HG03565 (cell line): ENCODE results near the gene ACOX1.

Source experiments
- ATAC-seq: cut with Tn5 transposase; IDR thresholded peaks from one replicate; pipeline ENCODE4 v1.9.1; 2021; ENCODE audit warnings: mild to moderate bottlenecking, moderate library complexity; ENCODE audit not compliant: unreplicated experiment

ACOX1 gene

GRCh38 chr17:75940727-75941441 is 38.1 kb downstream of the ACOX1 start, which contains the start of gene FBF1:
TSS of gene FBF1 (minus strand) at chr17:75941042. CDS start at chr17:75938149, 2,893 bp downstream.
- peak; percentile 86 for ATAC-seq

DNA sequence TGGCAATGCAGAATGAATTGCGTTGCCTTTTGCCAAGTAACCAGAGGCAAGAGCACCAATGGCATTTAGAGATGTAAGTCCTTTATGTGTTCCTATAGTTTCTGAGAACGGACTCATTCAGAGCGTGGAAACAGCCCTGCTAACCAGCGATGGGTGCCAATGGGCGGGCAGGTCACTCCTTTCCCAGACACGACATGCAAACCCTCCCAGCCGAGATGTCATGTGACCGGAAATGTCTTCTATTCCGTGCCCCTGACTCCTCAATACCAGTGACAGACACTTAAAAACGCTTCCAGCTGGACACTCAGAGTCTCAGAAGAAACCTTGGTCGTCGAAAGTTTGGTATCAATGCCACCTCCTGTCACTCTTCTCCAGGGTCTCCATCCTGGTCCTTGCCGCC is 41.3 kb downstream of the ACOX1 start:
- no peak for ATAC-seq

DNA sequence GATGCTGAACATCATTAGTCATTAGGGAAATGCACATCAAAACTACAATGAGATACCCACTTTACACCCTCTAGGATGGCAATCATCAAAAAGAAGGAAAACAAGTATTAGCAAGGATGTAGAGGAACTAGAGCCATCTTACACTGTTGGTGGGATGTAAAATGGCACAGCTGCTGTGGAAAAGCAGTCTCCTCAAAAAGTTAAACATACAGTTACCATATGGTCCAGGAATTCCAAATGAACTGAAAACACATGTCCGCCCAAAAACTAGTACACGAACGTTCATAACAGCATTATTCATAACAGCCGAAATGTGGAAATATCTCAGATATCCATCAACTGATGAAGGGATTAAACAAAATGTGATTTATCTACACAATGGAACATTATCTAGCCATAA is 45.2 kb downstream of the ACOX1 start:
- ATAC-seq, result no peak

- ATAC-seq, result no peak
Measured at GRCh38 chr17:75932852-75933251, 46.1 kb downstream of the ACOX1 start.

DNA sequence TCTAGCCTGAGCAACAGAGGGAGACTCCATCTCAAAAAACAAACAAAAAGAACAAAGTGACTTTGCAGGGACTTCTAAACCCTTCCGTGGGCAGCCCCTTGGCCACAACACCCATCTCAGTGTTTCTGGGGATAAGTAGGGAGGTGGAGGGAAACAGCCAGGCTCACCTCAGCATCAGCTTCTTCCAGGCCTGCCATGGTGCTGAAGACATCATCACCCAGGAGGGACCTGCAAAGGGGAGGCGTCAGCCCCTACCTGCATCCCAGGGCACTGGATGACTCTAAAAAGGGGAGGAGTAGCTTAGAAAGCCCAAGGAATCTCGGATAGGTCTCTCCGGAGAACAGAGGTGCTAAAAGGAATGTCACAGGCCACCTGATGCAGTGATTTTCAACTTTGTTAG is 47.9 kb downstream of the ACOX1 start:
- no peak for ATAC-seq

- no peak for ATAC-seq
Measured at GRCh38 chr17:75927286-75927922, 51.6 kb downstream of the ACOX1 start.

DNA sequence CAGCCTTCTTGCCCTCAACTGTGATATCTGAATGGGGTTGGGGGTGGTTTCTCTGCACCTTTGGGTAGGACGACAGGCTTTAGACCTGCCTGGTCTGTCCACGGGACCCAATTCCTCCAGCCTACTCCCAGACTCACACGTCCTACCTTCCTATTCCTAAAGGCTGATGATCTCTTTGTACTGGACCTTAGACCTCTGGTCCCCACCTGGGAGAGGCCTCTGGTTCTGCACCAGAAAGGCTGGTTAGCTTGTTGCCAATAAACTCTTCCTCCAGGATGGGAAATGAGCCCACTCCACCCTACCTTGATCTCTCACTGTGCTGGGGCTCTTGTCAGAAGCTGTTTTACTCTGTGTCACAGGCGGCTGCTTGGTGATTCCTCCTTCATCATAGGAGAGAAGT is 52.5 kb downstream of the ACOX1 start:
- ATAC-seq, result no peak

DNA sequence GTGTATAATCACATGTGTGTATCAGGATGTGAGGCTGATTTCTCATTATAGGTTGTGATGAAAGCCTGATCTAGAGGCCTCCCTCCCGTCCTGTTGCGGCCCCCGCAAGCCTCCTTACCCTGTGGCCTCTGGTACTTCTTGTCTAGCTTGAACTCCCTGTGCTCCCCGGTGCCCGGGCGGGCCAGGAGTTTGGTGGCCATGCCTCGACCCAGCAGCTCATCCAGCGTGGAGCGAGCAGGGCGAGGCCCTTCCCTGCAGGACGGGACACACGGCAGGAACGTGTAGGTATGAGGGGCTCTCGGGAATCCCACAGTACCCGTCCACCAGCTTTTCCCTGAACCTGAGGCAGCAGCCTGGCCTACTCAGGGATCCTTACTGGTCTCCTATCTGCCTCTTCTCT is 53.1 kb downstream of the ACOX1 start:
- ATAC-seq, result no peak

DNA sequence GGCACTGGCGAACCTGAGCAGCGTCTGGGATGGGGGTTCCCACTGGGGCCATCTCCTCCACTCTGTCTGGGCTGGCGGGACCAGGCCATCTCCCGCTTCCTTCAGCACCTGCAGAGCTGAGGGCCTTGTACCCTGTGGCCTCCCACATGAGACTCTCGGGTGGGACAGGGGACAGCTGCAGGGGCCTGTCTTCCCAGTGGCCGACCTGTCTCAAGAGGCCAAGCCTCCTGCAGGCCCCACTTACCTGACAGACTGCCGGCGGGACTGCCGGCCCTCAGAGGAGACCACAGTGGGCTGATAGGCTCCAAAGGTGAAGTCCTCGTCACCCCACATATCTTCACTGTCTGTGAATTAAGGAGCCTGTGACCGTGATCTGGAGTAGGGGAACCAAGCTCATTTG is 53.9 kb downstream of the ACOX1 start:
- no peak for ATAC-seq

DNA sequence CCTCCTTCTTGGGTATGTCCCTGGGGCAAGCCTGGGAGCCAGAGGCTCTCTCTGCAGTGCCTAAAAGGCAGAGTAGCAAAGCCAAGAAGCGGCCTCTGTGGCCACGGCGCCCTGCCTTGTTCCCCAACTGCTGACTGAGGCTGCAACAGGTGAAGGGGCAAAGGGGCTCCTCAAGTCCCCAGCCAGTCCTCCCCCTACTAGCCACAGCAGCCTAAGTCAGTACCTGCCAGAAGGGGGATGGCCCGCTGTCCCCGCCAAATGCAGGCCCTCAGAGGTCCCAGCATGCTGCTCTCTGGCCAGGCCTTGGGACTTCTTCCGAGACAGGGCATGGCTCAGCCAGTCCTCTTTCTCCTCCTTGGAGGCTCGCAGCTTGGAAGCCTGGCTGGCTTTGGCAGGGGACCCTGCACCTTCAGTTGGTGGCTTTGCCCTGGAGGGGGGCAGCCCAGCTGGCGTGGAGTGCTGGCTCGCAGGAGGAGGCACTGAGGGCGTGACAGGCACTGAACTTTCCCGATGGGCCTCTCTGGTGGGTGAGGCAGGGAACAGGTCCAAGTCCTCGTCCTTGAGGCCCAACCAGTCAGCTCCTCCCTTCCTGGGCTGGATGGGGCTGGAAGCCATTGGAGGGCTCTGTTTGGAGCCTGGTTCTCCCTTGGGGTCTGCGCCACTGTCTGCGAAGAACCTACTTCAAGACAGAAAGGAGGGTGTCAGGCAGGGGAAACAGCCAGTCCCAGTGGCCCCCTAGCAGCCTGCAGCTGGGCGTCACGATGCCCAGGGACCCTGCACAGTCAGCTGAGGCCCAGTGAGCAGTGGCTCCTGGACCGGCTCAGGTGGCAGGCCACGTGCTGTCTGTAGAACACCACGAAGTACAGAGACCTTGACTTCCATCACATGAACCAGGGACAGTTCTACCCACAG is 55.7 kb downstream of the ACOX1 start:
- no peak for ATAC-seq

GRCh38 chr17:75922173-75922961 is 56.6 kb downstream of the ACOX1 start:
- ATAC-seq, result no peak

DNA sequence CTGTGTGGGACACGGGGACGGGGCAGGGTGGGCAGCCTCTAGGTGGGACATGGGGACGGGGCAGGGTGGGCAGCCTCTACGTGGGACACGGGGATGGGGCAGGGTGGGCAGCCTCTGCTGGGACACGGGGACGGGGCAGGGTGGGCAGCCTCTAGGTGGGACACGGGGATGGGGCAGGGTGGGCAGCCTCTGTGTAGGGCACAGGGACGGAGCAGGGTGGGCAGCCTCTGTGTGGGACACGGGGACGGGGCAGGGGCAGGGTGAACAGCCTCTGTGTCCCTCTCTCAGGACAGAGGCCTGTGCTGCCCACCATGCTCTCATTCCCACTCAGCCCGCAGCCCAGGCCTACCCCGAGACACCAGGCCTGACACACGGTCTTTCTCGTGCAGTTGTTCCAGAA is 57.4 kb downstream of the ACOX1 start:
- no peak for ATAC-seq

GRCh38 chr17:75920045-75920560 is 58.9 kb downstream of the ACOX1 start:
- no peak for ATAC-seq

GRCh38 chr17:75919611-75920010 is 59.4 kb downstream of the ACOX1 start:
- ATAC-seq, result no peak

- ATAC-seq, result no peak
Measured at GRCh38 chr17:75917917-75918445, 61.0 kb downstream of the ACOX1 start.

- ATAC-seq, result no peak
Measured at GRCh38 chr17:75917141-75917916, 61.6 kb downstream of the ACOX1 start.

DNA sequence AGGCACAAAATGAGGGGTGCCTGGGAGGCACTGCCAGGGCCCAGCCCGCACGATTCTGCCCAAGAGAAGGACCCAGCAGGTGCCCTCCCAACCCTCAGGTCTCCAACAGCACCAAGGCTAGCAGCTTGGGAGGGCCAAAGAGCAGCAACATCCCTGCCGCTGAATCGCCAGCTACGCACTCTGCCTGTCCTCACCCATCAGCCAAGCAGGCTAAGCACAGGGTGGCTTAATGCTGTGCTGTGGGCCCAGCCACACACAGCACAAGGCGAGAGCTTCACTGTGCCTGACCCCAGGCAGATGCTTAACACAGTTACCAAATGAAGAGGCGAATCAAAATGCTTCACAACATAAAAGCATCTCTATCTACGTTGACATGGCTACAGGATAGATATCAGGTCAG is 63.7 kb downstream of the ACOX1 start:
- no peak for ATAC-seq

GRCh38 chr17:75914643-75915267 is 64.2 kb downstream of the ACOX1 start:
- ATAC-seq, result no peak

GRCh38 chr17:75913537-75914210 is 65.3 kb downstream of the ACOX1 start:
- ATAC-seq, result no peak
